HS-5 (cell line): ENCODE data around the gene PCLAF.
"Not testable (repeated sequence)": the region's sequence is repeated elsewhere in the genome, so short reads cannot be mapped to it uniquely, and the experiment has no call there.

Experiments
- DNase-seq: peaks from one replicate; pipeline ENCODE4 v3.0.0-alpha.2; 2012; ENCODE audit warnings: low read depth

PCLAF gene

DNA sequence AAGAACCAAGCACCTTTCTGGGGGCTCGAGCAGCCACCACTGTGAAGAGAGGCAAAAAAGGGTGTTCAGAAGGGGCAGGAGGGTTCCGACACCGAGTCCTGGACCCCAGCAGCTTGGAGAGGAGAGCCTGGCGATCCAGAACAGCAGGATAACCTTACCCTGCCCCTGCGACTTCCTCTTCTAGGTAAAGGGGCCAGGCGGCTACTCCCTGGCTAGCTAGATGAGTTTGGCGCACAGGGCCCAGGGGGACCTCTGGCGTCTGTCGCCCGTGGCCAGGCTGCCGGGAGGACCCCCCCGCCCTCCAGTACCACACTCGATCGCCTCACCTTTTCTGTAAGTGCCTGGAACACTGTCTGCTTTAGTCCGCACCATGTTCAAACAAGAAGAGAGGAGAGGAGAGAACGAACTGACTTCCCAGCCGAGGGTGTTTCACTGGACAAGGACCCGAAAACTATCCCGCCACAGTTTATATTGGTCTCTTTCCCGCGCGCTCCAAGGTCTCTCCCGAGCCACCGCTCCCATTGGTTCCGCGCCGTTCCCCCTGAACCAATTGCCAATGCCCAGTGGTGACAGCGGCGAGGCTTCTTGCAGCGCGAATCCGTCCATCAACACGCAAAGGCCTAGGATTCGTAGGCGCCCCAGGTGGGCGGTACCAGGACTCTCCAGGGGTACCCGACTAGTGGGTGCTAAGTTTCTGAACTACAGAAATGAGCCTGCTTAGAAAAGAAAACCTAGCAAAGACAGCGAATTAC lies at the start of gene PCLAF:
TSS of gene PCLAF (minus strand) at position 442 of the 752 bp plus-strand sequence. CDS start at position 372, 70 bp downstream.
- peak; percentile 87 for DNase-seq

DNA sequence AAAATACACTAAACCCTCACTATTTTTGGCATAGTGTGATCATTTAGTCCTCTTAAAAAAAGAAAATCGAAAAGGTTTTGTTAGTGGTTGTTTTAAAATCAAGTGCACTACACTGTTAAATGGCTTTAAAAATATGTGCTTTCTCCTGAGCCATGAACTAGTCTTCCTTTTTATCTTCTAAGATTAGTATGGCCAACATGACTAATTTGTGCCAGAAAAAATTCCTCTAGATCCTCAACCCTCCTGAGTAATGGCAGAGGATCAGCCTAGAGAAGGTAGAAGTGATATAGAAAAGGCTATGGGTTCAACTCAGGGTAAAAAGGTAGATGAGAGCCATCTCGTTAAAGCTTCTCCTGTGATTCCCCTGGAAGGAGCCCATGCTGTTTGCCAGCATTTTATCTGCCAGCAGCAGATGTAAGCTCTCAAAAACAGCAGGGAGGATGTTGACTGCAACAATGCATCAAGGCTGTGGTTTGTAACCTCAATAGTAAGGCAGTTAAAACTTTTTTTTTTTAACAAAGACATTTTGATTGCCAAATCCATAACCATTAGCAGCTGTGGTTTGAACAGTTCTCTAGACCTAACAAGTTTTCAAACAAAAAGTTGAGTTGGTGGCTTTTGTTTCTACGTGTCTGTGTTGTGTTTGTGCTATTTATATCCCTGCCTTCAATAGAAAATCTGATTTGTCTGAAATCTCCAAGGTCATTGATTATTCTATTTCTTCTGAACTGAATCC lies 48.9 kb upstream of the PCLAF start:
- peak; percentile 78 for DNase-seq

GRCh38 chr15:64429448-64429847 lies 48.2 kb upstream of the PCLAF start:
- DNase-seq = no peak

- DNase-seq = peak; percentile 11
Measured at GRCh38 chr15:64426845-64427465, 45.7 kb upstream of the PCLAF start.

DNA sequence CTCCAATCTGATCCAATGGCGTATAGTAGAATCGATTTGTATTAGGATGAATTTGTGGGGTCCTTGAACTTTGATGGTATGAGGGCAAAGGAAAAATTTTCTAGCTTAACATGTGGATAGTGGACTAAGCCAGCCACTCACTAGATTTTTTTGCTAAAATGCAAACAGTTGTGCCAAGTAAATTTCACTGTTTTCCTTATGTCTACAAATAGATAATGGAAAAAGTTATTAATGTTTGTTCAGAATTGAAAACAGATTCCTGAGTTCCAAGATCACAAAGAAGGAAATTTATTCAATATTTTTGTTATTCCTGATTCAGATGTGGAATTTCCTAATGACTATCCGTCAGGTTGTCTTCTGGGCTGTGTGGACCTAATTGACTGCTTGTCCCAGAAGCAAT lies 44.0 kb upstream of the PCLAF start:
- DNase-seq = no peak

GRCh38 chr15:64423970-64424369 lies 42.7 kb upstream of the PCLAF start:
- no peak for DNase-seq

GRCh38 chr15:64422697-64423096 lies 41.5 kb upstream of the PCLAF start:
- no peak for DNase-seq

DNA sequence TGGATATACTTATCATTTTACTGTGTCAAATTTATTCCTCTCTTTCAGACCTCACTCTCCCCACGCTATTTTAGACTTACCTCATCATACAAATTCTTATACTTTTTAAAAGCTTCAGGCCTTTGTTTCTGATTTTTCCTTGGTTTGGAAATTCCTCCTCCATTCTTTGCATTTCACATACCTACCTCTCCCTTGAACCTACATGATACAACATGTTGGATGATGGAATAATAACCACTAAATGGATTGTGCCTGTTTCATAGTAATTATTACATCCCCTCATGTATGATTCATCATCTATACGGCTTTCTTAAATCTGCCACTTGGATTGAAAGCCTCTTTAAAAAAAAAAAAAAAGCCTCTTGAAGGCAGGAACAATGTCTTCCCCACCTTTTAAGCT lies 31.0 kb upstream of the PCLAF start:
- no peak for DNase-seq

DNA sequence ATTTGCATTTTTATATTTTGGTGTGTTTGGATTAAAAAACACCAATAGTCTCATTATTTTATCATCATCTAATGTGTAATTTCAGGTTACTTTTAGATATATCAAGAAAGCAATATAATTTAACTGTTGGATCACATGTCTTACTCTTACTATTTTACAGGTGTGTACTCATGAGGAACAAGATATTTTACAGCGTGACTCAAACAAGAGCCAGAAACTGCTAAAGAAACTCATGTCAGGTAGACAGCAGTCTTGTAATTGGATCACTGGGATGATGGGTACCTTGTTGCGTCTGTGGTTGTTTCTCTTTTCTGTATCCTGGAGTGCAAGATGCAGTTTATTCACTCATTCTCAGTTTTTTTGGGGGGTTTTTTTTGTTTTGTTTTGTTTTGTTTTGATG lies 19.3 kb upstream of the PCLAF start:
- no peak for DNase-seq

- no peak for DNase-seq
Measured at GRCh38 chr15:64398575-64398974, 17.3 kb upstream of the PCLAF start.

DNA sequence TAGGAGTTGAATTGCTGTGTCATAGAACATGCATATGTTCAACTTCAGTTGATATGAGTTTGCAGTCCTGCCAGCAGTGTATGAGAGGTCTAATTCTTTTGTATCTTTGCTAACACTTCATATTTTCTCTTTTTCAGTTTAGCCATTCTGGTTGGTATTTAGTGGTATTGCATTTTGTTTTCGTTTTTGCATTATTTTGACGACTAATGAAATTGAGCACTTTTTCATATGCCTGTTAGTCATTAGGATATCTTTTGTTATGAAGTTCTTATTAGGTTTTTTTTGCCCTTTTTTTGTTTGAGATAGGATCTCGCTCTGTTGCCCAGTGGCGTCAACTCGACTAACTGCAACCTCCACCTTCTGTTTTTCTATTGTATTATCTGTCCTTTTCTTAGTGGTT lies 15.5 kb upstream of the PCLAF start:
- DNase-seq = no peak

GRCh38 chr15:64392471-64392870 lies 11.2 kb upstream of the PCLAF start:
- DNase-seq = not testable (repeated sequence)

GRCh38 chr15:64389036-64389435 lies 7.8 kb upstream of the PCLAF start:
- DNase-seq = no peak

- peak; percentile 82 for DNase-seq
Measured at GRCh38 chr15:64387562-64388168, 6.4 kb upstream of the PCLAF start, which contains the start of gene TRIP4. TRIP4 (plus strand) TSS chr15:64387836; CDS start chr15:64387864, 28 bp downstream.

- DNase-seq = no peak
Measured at GRCh38 chr15:64386291-64386690, 5.0 kb upstream of the PCLAF start.

DNA sequence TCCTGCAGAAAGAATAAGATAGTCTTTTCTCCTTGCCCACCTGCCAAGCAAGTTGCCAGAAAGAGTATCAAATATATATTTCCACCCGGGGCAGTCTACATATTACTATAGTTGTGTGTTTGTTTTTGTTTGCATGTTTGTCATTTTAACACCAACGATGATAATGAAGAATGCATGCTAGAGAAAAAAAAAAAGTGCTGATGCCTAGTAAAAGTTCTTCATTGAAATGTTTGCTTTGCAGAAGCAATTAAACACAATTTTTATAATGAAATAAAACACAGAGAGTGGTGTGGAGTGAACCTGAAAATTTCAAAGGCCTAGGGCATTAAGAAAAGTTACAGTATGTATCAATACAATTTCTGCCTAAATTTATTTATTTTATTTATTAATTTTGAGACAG lies 2.5 kb upstream of the PCLAF start:
- no peak for DNase-seq

DNA sequence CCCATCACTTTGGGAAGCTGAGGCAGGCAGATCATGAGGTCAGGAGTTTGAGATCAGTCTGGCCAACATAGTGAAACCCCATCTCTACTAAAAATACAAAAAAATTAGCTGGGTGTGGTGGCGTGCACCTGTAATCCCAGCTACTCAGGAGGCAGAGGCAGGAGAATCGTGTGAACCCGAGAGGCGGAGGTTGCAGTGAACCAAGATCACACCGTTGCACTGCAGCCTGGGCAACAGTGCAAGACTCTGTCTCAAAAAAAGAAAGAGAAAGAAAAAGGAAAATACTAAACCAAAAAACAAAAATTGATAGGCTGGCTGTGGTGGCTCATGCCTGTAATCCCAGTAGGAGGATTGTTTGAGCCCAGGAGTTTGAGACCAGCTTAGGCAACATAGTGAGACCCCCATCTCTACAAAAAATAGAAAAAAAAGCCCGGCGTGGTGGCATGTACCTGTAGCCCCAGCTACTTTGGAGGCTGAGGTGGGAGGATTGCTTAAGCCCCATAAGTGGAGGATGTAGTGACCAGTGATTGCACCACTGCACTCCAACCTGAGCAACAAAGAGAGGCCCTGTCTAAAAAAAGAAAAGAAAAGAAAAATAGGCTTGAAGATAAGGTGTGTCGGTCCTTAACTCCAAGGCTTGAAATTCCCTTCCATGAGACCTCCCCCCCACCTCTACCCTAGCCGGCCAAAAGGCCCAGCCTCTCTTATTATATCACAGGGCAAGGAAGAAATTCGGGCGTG lies 941 bp downstream of the PCLAF start:
- not testable (repeated sequence) for DNase-seq

DNA sequence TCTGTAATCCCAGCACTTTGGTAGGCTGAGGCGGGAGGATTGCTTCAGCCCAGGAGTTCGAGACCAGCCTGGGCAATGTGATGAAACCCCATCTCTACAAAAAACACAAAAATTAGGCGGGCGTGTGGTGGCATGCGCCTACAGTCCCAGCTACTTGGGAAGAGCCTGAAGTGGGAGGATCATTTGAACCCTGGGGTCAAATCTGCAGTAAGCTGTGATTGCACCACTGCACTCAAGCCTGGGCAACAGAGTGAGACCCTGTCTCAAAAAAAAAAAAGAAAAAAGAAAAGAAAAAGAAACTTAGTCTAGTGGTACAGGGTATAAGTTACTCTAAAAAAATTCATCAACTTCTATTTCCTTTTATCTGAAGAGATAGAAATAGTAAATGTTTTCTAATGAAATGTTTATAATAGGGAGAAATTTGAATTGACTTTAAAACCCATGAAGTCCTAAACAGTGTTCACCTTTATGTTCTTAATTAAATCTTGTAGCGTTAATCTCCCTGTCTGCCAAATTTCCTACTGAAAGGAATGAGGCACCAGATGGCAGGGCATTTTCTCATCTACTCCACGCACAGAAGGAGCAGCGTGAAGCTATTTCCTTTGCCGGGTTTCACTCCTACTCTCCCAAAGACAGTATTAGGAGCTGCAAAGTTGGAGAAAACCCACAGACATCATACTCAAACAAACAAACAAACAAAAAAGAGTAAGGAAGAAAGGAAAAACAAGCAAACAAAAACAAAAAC lies 1.9 kb downstream of the PCLAF start:
- DNase-seq = no peak

- DNase-seq = no peak
Measured at GRCh38 chr15:64373360-64373759, 7.9 kb downstream of the PCLAF start.

- DNase-seq = not testable (repeated sequence)
Measured at GRCh38 chr15:64371383-64371782, 9.9 kb downstream of the PCLAF start.

GRCh38 chr15:64369078-64369607 lies 12.1 kb downstream of the PCLAF start:
- DNase-seq = no peak
